DOHH2 (cell line): ENCODE measurements around the gene ZNF280C.

Source experiments
- H3F3A ChIP-seq: fragments of 200-600 bp; sonication (generic), shearing (Covaris generic); 2 replicates; pipeline ENCODE4 v1.6.0; 2016; ENCODE audit warnings: antibody characterized with exemption, mild to moderate bottlenecking; ENCODE audit not compliant: control insufficient read depth, insufficient read depth
- H3K27ac ChIP-seq: fragments of 200-600 bp; sonication (generic); 2 replicates; pipeline ENCODE4 v1.5.1; 2014; ENCODE audit warnings: low read depth, mild to moderate bottlenecking, low read length, moderate library complexity
- H3K27me3 ChIP-seq: fragments of 200-600 bp; sonication (generic); 2 replicates; pipeline ENCODE4 v1.6.1; 2014; ENCODE audit warnings: mild to moderate bottlenecking, low read length, mixed read lengths; ENCODE audit not compliant: control insufficient read depth
- H3K36me3 ChIP-seq: fragments of 200-600 bp; sonication (generic); 2 replicates; pipeline ENCODE4 v1.6.1; 2014; ENCODE audit warnings: mild to moderate bottlenecking, low read length, moderate library complexity, mixed read lengths; ENCODE audit not compliant: control insufficient read depth
- H3K4me1 ChIP-seq: fragments of 200-600 bp; sonication (generic); 2 replicates; pipeline ENCODE4 v1.6.1; 2014; ENCODE audit warnings: mild to moderate bottlenecking, low read length, mixed read lengths; ENCODE audit not compliant: control insufficient read depth
- H3K4me2 ChIP-seq: fragments of 200-600 bp; sonication (generic); 2 replicates; pipeline ENCODE4 v1.6.0; 2014; ENCODE audit warnings: mild to moderate bottlenecking, low read length, moderate library complexity
- H3K4me3 ChIP-seq: fragments of 200-600 bp; sonication (generic); 2 replicates; pipeline ENCODE4 v1.5.1; 2014; ENCODE audit warnings: mild to moderate bottlenecking, low read length, mixed read lengths
- H3K79me2 ChIP-seq: fragments of 200-600 bp; sonication (generic); 2 replicates; pipeline ENCODE4 v1.6.1; 2014; ENCODE audit warnings: mild to moderate bottlenecking, low read length, mixed read lengths; ENCODE audit not compliant: control insufficient read depth
- H3K9me2 ChIP-seq: fragments of 200-600 bp; sonication (generic); replicated peaks from 2 replicates; pipeline ENCODE4 v1.6.1; 2014; ENCODE audit warnings: mild to moderate bottlenecking, low read length, mixed read lengths; ENCODE audit not compliant: control insufficient read depth
- H3K9me3 ChIP-seq: fragments of 200-600 bp; sonication (generic); 2 replicates; pipeline ENCODE4 v1.6.1; 2014; ENCODE audit warnings: antibody characterized with exemption, low read length, mixed read lengths; ENCODE audit not compliant: control insufficient read depth, insufficient read depth
- H4K20me1 ChIP-seq: fragments of 200-600 bp; sonication (generic); 2 replicates; pipeline ENCODE4 v1.6.0; 2014; ENCODE audit warnings: low read depth, mild to moderate bottlenecking, antibody characterized with exemption, low read length, moderate library complexity; ENCODE audit not compliant: control insufficient read depth, insufficient read depth
- EZH2phosphoT487 ChIP-seq: fragments of 200-600 bp; sonication (generic); IDR thresholded peaks from 2 replicates; pipeline ENCODE4 v1.6.1; 2017; ENCODE audit warnings: borderline replicate concordance, mild to moderate bottlenecking, antibody characterized with exemption, low read length, moderate library complexity, mixed read lengths
- TF ChIP-seq, protein P1 (sequence below): fragments of 200-600 bp; sonication (generic); IDR thresholded peaks from one replicate; pipeline ENCODE4 v1.5.1; 2014; ENCODE audit warnings: antibody characterized with exemption, mild to moderate bottlenecking, low read depth, low read length; ENCODE audit not compliant: poor library complexity, severe bottlenecking

Gene ZNF280C

DNA sequence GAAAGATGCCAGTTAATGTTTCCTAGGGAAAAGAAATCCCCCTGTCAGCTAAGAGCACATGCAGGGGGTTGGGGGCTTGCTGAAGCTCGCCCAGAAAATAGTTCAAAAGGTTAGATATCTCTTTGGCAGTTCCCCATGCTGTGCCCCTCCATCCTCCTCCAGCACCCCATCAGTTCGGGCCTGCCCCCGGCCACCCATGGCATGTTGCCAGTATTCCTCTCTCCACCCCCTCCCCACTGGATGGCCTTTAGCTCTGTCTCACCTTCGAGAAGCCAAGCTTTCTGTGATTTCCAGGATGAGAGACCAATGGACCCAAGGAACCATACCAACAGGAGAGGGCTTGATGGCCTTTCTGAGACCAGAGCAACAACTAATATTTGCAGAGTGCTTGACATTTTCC, 91.8 kb downstream of the ZNF280C start:
- Histone ChIP-seq H3K79me2 (peaks cover 92% of the 10 kb centered on the region), H3K27ac (peak overlapping the region; percentile 89), H4K20me1 (no peaks in the 10 kb centered on the region), H3K9me2 (no peaks in the 10 kb centered on the region), H3K4me3 (peak overlapping the region; percentile 61), H3F3A (peaks cover 22% of the 10 kb centered on the region), H3K27me3 (no peaks in the 10 kb centered on the region), H3K4me2 (peak overlapping the region; percentile 94), H3K36me3 (peaks cover 65% of the 10 kb centered on the region), H3K9me3 (no peaks in the 10 kb centered on the region), H3K4me1 (peaks cover 72% of the 10 kb centered on the region)
- TF ChIP-seq, protein P1, sequence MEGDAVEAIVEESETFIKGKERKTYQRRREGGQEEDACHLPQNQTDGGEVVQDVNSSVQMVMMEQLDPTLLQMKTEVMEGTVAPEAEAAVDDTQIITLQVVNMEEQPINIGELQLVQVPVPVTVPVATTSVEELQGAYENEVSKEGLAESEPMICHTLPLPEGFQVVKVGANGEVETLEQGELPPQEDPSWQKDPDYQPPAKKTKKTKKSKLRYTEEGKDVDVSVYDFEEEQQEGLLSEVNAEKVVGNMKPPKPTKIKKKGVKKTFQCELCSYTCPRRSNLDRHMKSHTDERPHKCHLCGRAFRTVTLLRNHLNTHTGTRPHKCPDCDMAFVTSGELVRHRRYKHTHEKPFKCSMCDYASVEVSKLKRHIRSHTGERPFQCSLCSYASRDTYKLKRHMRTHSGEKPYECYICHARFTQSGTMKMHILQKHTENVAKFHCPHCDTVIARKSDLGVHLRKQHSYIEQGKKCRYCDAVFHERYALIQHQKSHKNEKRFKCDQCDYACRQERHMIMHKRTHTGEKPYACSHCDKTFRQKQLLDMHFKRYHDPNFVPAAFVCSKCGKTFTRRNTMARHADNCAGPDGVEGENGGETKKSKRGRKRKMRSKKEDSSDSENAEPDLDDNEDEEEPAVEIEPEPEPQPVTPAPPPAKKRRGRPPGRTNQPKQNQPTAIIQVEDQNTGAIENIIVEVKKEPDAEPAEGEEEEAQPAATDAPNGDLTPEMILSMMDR = no peak
- no peak for TF ChIP-seq EZH2phosphoT487

DNA sequence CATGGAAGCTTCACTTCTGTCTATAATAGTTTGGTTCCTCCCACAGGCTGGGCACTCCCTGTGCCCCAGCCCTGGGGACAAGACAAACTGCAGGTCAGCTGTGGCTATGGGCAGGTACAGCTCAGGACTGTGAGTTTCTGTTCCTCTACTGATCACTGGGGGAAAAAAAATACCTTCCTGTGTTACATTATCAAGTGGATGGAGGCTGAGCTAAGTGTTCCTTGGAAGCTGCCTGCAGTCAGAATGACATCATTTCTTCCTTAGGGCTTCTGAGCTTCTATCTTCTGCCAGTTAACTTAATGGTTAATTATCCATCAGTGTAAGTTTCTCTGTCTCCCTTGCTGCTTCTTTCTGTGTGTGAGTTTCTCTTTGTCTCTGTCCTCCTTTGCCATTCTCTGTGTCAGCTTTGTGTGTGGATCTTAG, 92.3 kb downstream of the ZNF280C start:
- Histone ChIP-seq H3K9me3 (no peaks in the 10 kb centered on the region), H3K4me1 (peaks cover 69% of the 10 kb centered on the region), H3K4me3 (peak overlapping the region; percentile 61), H3K36me3 (peaks cover 66% of the 10 kb centered on the region), H3K27me3 (no peaks in the 10 kb centered on the region), H3K9me2 (no peaks in the 10 kb centered on the region), H3K27ac (peak overlapping the region; percentile 89), H3K79me2 (peaks cover 94% of the 10 kb centered on the region), H3F3A (peaks cover 22% of the 10 kb centered on the region), H4K20me1 (no peaks in the 10 kb centered on the region), H3K4me2 (peak overlapping the region; percentile 94)
- TF ChIP-seq, protein P1 = no peak
- TF ChIP-seq EZH2phosphoT487 = no peak

DNA sequence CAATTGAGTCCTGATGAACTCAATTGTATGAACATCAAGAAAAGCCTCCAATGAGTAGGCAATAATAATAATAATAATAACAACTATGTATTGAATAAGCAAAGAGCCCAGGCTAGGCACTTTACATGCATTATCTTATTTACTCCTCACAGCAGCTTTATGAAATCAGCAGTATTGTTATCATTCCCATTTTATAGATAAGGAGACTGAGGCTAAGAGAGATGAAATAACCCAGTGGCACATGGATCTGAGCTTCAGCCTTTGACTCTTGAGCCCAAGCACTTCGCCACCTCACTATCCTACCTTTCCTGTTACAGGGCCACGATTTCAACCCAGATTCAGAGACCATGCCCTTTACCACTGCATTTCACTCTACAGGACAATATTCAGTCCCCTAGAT, 93.8 kb downstream of the ZNF280C start:
- H4K20me1 ChIP-seq = no peaks in the 10 kb centered on the region
- H3K36me3 ChIP-seq = peaks cover 64% of the 10 kb centered on the region
- H3K79me2 ChIP-seq = peaks cover 86% of the 10 kb centered on the region
- peak overlapping the region; percentile 81 for H3K4me3 ChIP-seq
- H3K4me2 ChIP-seq = peak overlapping the region; percentile 94
- H3K27ac ChIP-seq = peak overlapping the region; percentile 89
- TF ChIP-seq, protein P1 = no peak
- TF ChIP-seq EZH2phosphoT487 = no peak
- H3K4me1 ChIP-seq = peaks cover 67% of the 10 kb centered on the region
- no peaks in the 10 kb centered on the region for H3K27me3 ChIP-seq
- no peaks in the 10 kb centered on the region for H3K9me2 ChIP-seq
- H3F3A ChIP-seq = peaks cover 17% of the 10 kb centered on the region
- H3K9me3 ChIP-seq = no peaks in the 10 kb centered on the region
